ENCODE data around the gene DOK6.

The DOK6 gene

GRCh38 chr18:69622961-69623360 lies 222.3 kb downstream of the DOK6 start:
- no peak for TF ChIP-seq CTCF (IDR thresholded peaks at IDR 0.05; ENCODE audit: low read depth, low read length, missing control alignments)
- no peak for DNase-seq (ENCODE audit: extremely low read depth, low read depth)
- no peak overlapping the region for H3K4me3 ChIP-seq (replicated peaks; ENCODE audit: low read depth, low read length)

- no peak overlapping the region for H3K4me3 ChIP-seq (replicated peaks; ENCODE audit: low read depth, low read length)
- no peak for DNase-seq (ENCODE audit: extremely low read depth, low read depth)
- no peak for TF ChIP-seq CTCF (IDR thresholded peaks at IDR 0.05; ENCODE audit: low read depth, low read length, missing control alignments)
These were observed 225.5 kb downstream of the DOK6 start for GRCh38 chr18:69626171-69626570.

- no peak for DNase-seq (ENCODE audit: extremely low read depth, low read depth)
- no peak overlapping the region for H3K4me3 ChIP-seq (replicated peaks; ENCODE audit: low read depth, low read length)
- TF ChIP-seq CTCF (IDR thresholded peaks at IDR 0.05; ENCODE audit: low read depth, low read length, missing control alignments): no peak
These were observed 226.1 kb downstream of the DOK6 start for GRCh38 chr18:69626643-69627242.

- no peak for TF ChIP-seq CTCF (IDR thresholded peaks at IDR 0.05; ENCODE audit: low read depth, low read length, missing control alignments)
- H3K4me3 ChIP-seq (replicated peaks; ENCODE audit: low read depth, low read length): no peak overlapping the region
- DNase-seq (ENCODE audit: extremely low read depth, low read depth): no peak
These were observed 228.2 kb downstream of the DOK6 start for GRCh38 chr18:69628774-69629359.

GRCh38 chr18:69631281-69631680 lies 230.6 kb downstream of the DOK6 start:
- no peak overlapping the region for H3K4me3 ChIP-seq (replicated peaks; ENCODE audit: low read depth, low read length)
- no peak for DNase-seq (ENCODE audit: extremely low read depth, low read depth)
- TF ChIP-seq CTCF (IDR thresholded peaks at IDR 0.05; ENCODE audit: low read depth, low read length, missing control alignments): no peak

GRCh38 chr18:69635482-69635881 lies 234.8 kb downstream of the DOK6 start:
- no peak overlapping the region for H3K4me3 ChIP-seq (replicated peaks; ENCODE audit: low read depth, low read length)
- no peak for TF ChIP-seq CTCF (IDR thresholded peaks at IDR 0.05; ENCODE audit: low read depth, low read length, missing control alignments)
- no peak for DNase-seq (ENCODE audit: extremely low read depth, low read depth)

Data from HFF-Myc (cell line).